ENCODE data around the gene BCHE. TPM values are rescaled to one million over a fixed set of nuclear protein-coding genes. Genes with fewer than 3 reads are reported as not detected.
"Not testable (repeated sequence)": the region's sequence is repeated elsewhere in the genome, so short reads cannot be mapped to it uniquely, and the experiment has no call there.

The BCHE gene
- total RNA-seq, 1 donor from 2014 or later = 7.1 TPM

GRCh38 chr3:165817160-165817709 lies 20.0 kb downstream of the BCHE start:
- TF ChIP-seq, protein P1, sequence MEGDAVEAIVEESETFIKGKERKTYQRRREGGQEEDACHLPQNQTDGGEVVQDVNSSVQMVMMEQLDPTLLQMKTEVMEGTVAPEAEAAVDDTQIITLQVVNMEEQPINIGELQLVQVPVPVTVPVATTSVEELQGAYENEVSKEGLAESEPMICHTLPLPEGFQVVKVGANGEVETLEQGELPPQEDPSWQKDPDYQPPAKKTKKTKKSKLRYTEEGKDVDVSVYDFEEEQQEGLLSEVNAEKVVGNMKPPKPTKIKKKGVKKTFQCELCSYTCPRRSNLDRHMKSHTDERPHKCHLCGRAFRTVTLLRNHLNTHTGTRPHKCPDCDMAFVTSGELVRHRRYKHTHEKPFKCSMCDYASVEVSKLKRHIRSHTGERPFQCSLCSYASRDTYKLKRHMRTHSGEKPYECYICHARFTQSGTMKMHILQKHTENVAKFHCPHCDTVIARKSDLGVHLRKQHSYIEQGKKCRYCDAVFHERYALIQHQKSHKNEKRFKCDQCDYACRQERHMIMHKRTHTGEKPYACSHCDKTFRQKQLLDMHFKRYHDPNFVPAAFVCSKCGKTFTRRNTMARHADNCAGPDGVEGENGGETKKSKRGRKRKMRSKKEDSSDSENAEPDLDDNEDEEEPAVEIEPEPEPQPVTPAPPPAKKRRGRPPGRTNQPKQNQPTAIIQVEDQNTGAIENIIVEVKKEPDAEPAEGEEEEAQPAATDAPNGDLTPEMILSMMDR (conservative IDR thresholded peaks at IDR 0.05) = no peak
- Mint-ChIP-seq H3K27me3 (no peaks in the 10 kb centered on the region), H3K4me3 (no peak overlapping the region), H3K27ac (no peak overlapping the region), H3K36me3 (no peaks in the 10 kb centered on the region), H3K4me1 (ENCODE audit: unreplicated experiment) (no peaks in the 10 kb centered on the region), H3K9me3 (no peaks in the 10 kb centered on the region)
- no peak for DNase-seq (ENCODE audit: extremely low spot score, unreplicated experiment)

- H3K4me3 Mint-ChIP-seq = no peak overlapping the region
- H3K27ac Mint-ChIP-seq = no peak overlapping the region
- DNase-seq (ENCODE audit: extremely low spot score, unreplicated experiment) = no peak
- H3K9me3 Mint-ChIP-seq = no peaks in the 10 kb centered on the region
- no peaks in the 10 kb centered on the region for H3K4me1 Mint-ChIP-seq (ENCODE audit: unreplicated experiment)
- TF ChIP-seq, protein P1 (conservative IDR thresholded peaks at IDR 0.05) = no peak
- no peaks in the 10 kb centered on the region for H3K27me3 Mint-ChIP-seq
- no peaks in the 10 kb centered on the region for H3K36me3 Mint-ChIP-seq
Observed at GRCh38 chr3:165816209-165816608, 21.0 kb downstream of the BCHE start.

GRCh38 chr3:165815682-165816081 lies 21.5 kb downstream of the BCHE start:
- no peak for DNase-seq (ENCODE audit: extremely low spot score, unreplicated experiment)
- Mint-ChIP-seq H3K4me1 (ENCODE audit: unreplicated experiment) (no peaks in the 10 kb centered on the region), H3K27ac (no peak overlapping the region), H3K27me3 (no peaks in the 10 kb centered on the region), H3K4me3 (no peak overlapping the region), H3K36me3 (no peaks in the 10 kb centered on the region), H3K9me3 (no peaks in the 10 kb centered on the region)
- TF ChIP-seq, protein P1 (conservative IDR thresholded peaks at IDR 0.05) = no peak

GRCh38 chr3:165814380-165814779 lies 22.8 kb downstream of the BCHE start:
- H3K36me3 Mint-ChIP-seq = no peaks in the 10 kb centered on the region
- DNase-seq (ENCODE audit: extremely low spot score, unreplicated experiment) = no peak
- TF ChIP-seq, protein P1 (conservative IDR thresholded peaks at IDR 0.05) = no peak
- H3K9me3 Mint-ChIP-seq = no peaks in the 10 kb centered on the region
- H3K27ac Mint-ChIP-seq = no peak overlapping the region
- no peaks in the 10 kb centered on the region for H3K4me1 Mint-ChIP-seq (ENCODE audit: unreplicated experiment)
- no peak overlapping the region for H3K4me3 Mint-ChIP-seq
- no peaks in the 10 kb centered on the region for H3K27me3 Mint-ChIP-seq

DNA sequence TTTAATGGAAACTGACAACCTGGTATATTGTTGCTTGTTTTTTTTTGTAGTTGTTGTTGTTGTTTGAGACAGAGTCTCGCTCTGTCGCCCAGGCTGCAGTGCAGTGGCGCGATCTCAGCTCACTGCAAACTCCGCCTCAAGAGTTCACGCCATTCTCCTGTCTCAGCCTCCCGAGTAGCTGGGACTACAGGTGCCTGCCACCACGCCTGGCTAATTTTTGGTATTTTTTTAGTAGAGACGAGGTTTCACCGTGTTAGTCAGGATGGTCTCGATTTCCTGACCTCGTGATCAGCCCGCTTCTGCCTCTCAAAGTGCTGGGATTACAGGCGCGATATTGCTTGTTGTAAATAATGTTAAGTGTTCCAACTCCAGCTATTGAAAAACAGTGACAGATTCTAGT lies 29.3 kb downstream of the BCHE start:
- H3K27me3 Mint-ChIP-seq; H3K9me3 Mint-ChIP-seq; H3K4me3 Mint-ChIP-seq; H3K4me1 Mint-ChIP-seq (ENCODE audit: unreplicated experiment); H3K36me3 Mint-ChIP-seq; H3K27ac Mint-ChIP-seq; DNase-seq (ENCODE audit: extremely low spot score, unreplicated experiment): not testable (repeated sequence)

- Mint-ChIP-seq H3K4me3 (no peak overlapping the region), H3K36me3 (no peaks in the 10 kb centered on the region), H3K4me1 (ENCODE audit: unreplicated experiment) (no peaks in the 10 kb centered on the region), H3K27me3 (no peaks in the 10 kb centered on the region), H3K9me3 (no peaks in the 10 kb centered on the region), H3K27ac (no peak overlapping the region)
- TF ChIP-seq, protein P1 (conservative IDR thresholded peaks at IDR 0.05) = no peak
- DNase-seq (ENCODE audit: extremely low spot score, unreplicated experiment) = no peak
Observed at GRCh38 chr3:165805946-165806561, 31.2 kb downstream of the BCHE start.

Data from type B pancreatic cell (in vitro differentiated cells).